ENCODE results near the gene TRIM44.

The TRIM44 gene

DNA sequence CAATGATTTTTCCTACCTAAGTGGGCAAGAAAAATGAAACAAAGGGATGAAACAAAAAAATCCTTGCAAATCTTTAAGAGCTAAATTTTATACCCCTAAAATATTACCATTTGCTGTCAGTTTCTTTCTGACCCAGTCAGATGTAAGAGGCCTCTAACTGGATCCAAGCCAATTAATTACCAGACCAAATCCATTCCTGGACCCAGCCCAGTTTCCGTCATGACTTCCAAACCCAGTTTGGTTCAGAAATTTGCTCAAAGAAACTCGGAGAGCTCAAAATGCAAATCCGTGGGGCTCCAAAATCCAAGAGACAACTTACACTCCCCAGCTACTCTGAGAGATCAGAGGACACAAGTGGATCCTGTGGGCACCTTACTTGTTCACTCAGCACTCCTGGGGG, 46.8 kb downstream of the TRIM44 start:
- Histone ChIP-seq H4K20me1 (ENCODE audit: insufficient read depth, low read length, poor library complexity, severe bottlenecking) (peaks cover 11% of the 10 kb centered on the region), H3K9ac (ENCODE audit: low read depth, low read length, poor library complexity, severe bottlenecking) (no peak overlapping the region), H3K4me1 (ENCODE audit: insufficient read depth, low read length, poor library complexity, severe bottlenecking) (no peaks in the 10 kb centered on the region), H3K27me3 (ENCODE audit: insufficient read depth, low read length, poor library complexity, severe bottlenecking) (no peaks in the 10 kb centered on the region), H3K36me3 (ENCODE audit: insufficient read depth, low read length) (no peaks in the 10 kb centered on the region), H3K9me2 (replicated peaks; ENCODE audit: low read depth, low read length) (no peaks in the 10 kb centered on the region), H2AFZ (ENCODE audit: low read length) (no peak overlapping the region), H3F3A (ENCODE audit: low read depth) (no peaks in the 10 kb centered on the region), H3K9me3 (ENCODE audit: insufficient read depth, low read depth, low read length) (no peaks in the 10 kb centered on the region), H3K79me2 (ENCODE audit: insufficient read depth, low read length) (0 out of 2 replicates have a peak, but pooled peaks cover 6% of the 10 kb centered on the region), H3K4me3 (ENCODE audit: low read length, poor library complexity, severe bottlenecking) (no peak overlapping the region), H3K4me2 (ENCODE audit: low read depth, low read length, poor library complexity, severe bottlenecking) (no peak overlapping the region)
- TF ChIP-seq EZH2phosphoT487 (IDR thresholded peaks at IDR 0.05; ENCODE audit: borderline replicate concordance): no peak
- TF ChIP-seq, protein P1, sequence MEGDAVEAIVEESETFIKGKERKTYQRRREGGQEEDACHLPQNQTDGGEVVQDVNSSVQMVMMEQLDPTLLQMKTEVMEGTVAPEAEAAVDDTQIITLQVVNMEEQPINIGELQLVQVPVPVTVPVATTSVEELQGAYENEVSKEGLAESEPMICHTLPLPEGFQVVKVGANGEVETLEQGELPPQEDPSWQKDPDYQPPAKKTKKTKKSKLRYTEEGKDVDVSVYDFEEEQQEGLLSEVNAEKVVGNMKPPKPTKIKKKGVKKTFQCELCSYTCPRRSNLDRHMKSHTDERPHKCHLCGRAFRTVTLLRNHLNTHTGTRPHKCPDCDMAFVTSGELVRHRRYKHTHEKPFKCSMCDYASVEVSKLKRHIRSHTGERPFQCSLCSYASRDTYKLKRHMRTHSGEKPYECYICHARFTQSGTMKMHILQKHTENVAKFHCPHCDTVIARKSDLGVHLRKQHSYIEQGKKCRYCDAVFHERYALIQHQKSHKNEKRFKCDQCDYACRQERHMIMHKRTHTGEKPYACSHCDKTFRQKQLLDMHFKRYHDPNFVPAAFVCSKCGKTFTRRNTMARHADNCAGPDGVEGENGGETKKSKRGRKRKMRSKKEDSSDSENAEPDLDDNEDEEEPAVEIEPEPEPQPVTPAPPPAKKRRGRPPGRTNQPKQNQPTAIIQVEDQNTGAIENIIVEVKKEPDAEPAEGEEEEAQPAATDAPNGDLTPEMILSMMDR (conservative IDR thresholded peaks at IDR 0.05; ENCODE audit: low read length): no peak

DNA sequence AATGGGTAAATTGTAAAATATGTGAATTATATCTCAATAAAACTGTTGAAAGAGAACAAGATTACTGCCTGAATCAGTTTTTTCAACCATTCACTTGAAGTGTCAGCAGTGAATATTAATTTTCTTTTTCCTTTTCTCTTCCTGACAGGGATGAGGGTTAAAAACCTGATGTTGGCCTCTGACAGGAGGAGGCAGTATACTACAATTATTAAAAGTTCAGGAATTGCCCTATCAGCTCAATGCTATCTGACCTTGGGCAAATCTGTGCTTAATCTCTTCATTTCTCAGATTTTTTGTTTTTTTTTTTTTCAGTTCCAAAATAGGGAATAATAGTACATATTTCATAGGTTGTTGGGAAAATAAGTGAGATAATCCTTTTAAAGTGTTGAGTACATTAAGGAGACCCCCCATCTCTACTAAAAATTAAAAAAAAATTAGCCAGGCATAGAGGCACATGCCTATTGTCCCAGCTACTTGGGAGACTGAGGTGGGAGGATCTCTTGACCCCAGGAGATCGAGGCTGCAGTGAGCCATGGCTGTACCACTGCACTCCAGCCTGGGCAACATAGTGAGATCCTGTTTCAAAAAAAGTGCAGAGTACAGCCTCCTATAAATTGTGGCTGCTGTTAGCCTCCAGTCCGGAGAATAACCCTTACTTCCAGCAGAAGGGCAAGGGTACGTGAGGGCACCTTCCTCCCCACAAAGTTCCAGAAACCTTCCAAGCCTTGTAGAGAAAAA, 48.8 kb downstream of the TRIM44 start:
- no peaks in the 10 kb centered on the region for H3K4me1 ChIP-seq (ENCODE audit: insufficient read depth, low read length, poor library complexity, severe bottlenecking)
- H3F3A ChIP-seq (ENCODE audit: low read depth): no peaks in the 10 kb centered on the region
- no peaks in the 10 kb centered on the region for H3K9me2 ChIP-seq (replicated peaks; ENCODE audit: low read depth, low read length)
- H3K4me2 ChIP-seq (ENCODE audit: low read depth, low read length, poor library complexity, severe bottlenecking): no peak overlapping the region
- H3K36me3 ChIP-seq (ENCODE audit: insufficient read depth, low read length): peaks cover 6% of the 10 kb centered on the region; the same call in 1 of the 2 replicates
- no peak overlapping the region for H2AFZ ChIP-seq (ENCODE audit: low read length)
- TF ChIP-seq EZH2phosphoT487 (IDR thresholded peaks at IDR 0.05; ENCODE audit: borderline replicate concordance): no peak
- TF ChIP-seq, protein P1 (conservative IDR thresholded peaks at IDR 0.05; ENCODE audit: low read length): peak; percentile 28; the same call in 1 of the 2 replicates
- no peak overlapping the region for H3K4me3 ChIP-seq (ENCODE audit: low read length, poor library complexity, severe bottlenecking)
- H3K9me3 ChIP-seq (ENCODE audit: insufficient read depth, low read depth, low read length): no peaks in the 10 kb centered on the region
- no peak overlapping the region for H3K9ac ChIP-seq (ENCODE audit: low read depth, low read length, poor library complexity, severe bottlenecking)
- H4K20me1 ChIP-seq (ENCODE audit: insufficient read depth, low read length, poor library complexity, severe bottlenecking): peaks cover 11% of the 10 kb centered on the region
- H3K27me3 ChIP-seq (ENCODE audit: insufficient read depth, low read length, poor library complexity, severe bottlenecking): no peaks in the 10 kb centered on the region
- H3K79me2 ChIP-seq (ENCODE audit: insufficient read depth, low read length): peaks cover 17% of the 10 kb centered on the region; the same call in 1 of the 2 replicates

DNA sequence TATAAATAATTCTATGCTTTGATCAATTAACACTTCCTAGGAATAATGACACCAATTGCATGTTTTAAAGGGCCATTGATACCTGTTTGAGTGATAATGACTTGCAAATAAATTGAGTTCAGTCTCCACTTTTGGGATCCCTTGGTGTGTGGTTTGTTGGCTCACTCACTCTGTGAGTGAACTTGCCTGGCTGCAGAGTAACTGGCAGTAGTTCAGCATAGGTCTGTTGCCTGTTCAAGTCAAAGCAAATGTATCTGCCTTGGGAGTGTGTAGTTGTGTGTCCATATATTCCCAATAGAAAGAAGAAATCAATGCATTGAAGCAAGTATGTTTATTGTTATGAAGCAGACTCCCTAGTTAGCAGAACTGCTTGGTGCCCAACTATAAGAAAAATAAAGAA, 49.3 kb downstream of the TRIM44 start:
- Histone ChIP-seq H3K4me2 (ENCODE audit: low read depth, low read length, poor library complexity, severe bottlenecking) (no peak overlapping the region), H2AFZ (ENCODE audit: low read length) (no peak overlapping the region), H3F3A (ENCODE audit: low read depth) (no peaks in the 10 kb centered on the region), H3K9ac (ENCODE audit: low read depth, low read length, poor library complexity, severe bottlenecking) (no peak overlapping the region), H3K9me3 (ENCODE audit: insufficient read depth, low read depth, low read length) (no peaks in the 10 kb centered on the region), H3K27me3 (ENCODE audit: insufficient read depth, low read length, poor library complexity, severe bottlenecking) (no peaks in the 10 kb centered on the region), H4K20me1 (ENCODE audit: insufficient read depth, low read length, poor library complexity, severe bottlenecking) (peaks cover 14% of the 10 kb centered on the region), H3K4me3 (ENCODE audit: low read length, poor library complexity, severe bottlenecking) (no peak overlapping the region), H3K9me2 (replicated peaks; ENCODE audit: low read depth, low read length) (no peaks in the 10 kb centered on the region), H3K36me3 (ENCODE audit: insufficient read depth, low read length) (peaks cover 6% of the 10 kb centered on the region; the same call in 1 of the 2 replicates), H3K79me2 (ENCODE audit: insufficient read depth, low read length) (peaks cover 17% of the 10 kb centered on the region; the same call in 1 of the 2 replicates), H3K4me1 (ENCODE audit: insufficient read depth, low read length, poor library complexity, severe bottlenecking) (no peaks in the 10 kb centered on the region)
- no peak for TF ChIP-seq EZH2phosphoT487 (IDR thresholded peaks at IDR 0.05; ENCODE audit: borderline replicate concordance)
- TF ChIP-seq, protein P1 (conservative IDR thresholded peaks at IDR 0.05; ENCODE audit: low read length): no peak

Data from Loucy (cell line).